OCI-M2 (cell line): ENCODE measurements around the gene PALD1.

Source experiments
- DNase-seq: peaks from one replicate; lab custom pipeline; 2025; ENCODE audit not compliant: unreplicated experiment; lab: John Stamatoyannopoulos, UW

Gene PALD1

DNA sequence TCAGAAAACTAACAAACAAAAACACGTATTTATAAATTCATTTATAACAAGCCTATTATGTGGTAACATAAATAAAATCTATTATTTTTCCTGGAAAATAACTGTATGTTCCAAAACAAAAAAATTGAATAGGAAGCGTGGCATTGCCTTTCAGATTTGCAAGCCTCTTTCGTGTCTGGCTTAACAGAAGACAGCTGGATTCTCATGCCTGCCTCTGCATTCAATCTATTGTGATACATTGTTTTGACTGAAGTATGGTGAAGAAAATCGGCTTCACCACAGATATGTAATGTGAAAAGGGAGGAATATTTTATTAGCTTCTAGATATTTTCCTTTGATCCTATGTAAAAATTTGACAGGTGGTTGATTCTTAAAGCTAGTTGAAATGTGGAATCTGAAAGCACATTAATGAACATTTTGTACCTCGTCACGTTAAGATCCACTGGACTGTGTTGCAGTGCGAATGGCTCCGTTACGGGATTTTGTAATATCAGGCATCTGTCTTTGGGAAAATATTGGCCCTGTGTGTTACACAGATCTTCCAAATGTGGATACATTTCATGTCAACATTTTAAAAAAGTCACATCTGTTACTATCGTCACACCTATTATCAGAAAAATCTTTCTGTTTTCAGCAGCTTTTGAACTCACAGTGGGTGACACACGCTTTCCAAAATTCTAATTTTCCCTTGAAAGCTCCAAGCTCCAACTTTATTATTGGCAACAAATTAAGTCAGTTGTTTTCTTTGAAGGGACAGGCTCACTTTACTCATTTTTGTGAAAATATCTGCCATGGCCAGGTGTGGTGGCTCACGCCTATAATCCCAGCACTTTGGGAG, 26.2 kb downstream of the PALD1 start:
- no peak for DNase-seq

DNA sequence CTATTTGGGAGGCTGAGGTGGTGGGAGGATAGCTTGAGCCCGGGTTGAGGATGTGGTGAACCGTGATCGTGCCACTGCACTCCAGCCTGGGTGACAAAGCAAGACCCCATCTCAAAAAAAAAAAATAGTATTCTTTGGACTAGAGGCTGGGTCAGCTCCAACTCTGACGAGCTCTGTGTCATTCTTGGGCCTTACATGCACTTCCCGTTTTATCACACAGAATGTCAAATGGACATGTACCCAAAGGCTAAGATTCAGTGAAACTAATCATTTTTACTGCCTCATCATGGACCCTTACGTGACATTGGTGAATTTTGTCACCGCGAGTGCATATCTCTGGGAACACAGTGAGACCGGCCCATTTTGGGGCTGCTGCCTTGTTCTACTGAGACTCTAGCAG, 27.3 kb downstream of the PALD1 start:
- no peak for DNase-seq

DNA sequence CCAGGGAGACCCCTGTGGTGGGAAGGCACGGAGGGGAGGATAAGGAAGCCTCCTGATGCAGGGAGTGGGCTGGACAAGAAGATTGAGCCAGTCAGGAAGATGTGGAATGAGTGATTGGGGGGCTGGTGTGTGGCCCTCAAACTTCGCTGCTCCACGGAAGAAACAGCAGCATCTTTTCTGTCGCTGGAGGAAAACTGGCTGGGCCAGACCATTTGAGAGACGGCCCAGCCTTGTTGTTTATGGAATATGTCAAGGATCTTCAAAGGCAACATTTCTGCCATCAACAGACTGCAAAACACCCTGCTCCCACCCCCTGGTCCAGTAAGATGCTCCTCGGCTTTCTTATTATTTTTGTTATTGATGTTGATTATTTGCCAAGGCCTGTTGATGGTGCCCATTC, 29.4 kb downstream of the PALD1 start:
- no peak for DNase-seq

DNA sequence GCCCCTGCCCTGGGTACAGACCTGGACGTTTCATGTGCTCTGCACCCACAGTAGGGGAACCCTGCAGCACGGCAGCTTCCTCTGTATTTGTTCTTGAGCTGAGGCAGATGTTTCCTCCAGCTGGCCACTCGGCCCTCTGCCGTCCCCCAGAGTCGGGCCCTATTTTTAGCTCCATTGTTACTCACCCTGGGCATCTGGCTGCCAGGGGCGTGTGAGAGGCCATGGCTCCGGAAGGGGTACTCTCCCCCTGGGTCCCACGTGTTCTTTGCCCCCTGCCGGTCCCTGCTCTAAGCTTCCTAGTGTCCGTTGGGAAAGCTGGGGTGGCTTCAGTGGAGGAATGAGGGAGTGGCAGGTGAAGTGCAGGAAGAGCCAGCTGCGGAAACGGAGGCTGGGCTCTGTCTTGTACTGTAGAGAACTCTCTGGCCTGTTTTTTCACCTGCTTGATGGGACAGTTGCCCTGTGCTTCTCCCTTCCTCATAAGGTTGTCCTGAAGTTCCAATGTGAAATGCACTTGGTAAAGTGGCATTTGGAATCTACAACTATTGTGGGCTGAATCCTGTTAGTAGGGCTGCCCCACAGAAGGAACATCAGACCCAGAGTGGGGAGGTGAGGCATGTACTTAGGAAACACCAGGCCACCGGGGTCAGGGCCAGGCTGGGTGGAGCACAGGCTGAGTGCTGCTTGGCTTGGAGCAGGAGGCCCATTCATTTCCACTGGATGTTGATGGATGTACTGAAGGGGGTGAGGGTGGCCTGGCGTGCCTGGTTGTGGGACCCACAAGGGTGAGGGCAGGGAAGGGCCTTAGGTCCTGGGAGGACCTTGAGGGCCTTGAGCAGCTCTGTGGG, 30.6 kb downstream of the PALD1 start:
- DNase-seq = no peak

DNA sequence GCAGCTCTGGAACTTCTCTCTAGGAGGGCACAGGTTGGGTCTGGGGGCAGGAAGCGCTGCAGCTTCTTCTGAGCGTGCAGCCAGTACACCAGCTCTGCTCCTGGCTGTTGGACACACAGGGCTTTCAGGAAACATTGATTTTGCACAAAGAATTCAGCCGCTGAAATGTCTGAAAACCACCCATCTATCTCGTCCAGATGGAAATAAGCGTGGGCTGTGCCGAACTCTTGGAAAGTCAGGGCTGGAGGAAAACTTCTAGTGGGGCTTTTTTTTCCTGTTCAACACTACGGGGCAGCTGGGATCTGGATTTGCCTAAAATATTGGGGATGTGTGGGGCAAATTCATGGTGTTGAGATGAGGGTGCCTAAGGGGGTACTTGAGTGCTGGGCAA, 31.2 kb downstream of the PALD1 start:
- no peak for DNase-seq

DNA sequence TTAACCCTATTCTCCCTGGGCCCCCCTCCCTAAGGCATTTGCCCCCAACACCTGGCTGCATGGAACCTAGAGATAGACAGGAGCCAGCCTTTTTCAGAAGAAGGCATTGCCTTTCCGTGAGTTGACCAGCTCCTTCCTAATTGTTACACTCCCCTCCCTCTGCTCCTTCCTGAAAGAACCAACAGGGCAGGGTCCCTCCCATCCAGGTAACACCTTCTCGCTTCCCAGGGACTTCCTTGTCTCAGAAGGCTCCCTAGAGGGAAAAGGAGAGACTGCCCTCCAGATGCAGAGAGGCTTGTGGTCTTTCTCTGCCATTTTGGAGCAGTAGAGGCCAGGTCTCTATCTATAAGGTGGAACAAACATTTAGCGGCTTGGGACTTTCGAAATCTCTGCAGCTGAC, 31.9 kb downstream of the PALD1 start:
- DNase-seq = no peak

DNA sequence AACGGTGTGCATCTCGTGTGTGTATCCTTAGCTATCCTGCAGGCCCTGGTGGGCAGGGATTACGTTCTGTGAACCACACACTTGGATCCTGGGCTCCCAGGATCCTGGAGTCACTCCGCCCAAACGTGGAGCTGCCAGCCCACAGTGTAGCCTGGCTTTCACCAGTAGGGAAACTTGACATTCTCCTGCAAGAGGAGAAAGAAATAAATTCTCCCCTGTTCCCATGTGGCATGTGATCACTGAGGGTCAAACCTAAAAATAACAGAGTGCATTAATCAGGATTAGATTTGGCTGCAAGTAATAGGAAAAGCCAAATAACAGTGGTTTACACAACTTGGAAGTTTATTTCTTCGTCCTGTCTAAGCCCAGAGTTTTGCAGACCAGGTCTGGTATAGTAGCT, 32.3 kb downstream of the PALD1 start:
- DNase-seq = no peak

DNA sequence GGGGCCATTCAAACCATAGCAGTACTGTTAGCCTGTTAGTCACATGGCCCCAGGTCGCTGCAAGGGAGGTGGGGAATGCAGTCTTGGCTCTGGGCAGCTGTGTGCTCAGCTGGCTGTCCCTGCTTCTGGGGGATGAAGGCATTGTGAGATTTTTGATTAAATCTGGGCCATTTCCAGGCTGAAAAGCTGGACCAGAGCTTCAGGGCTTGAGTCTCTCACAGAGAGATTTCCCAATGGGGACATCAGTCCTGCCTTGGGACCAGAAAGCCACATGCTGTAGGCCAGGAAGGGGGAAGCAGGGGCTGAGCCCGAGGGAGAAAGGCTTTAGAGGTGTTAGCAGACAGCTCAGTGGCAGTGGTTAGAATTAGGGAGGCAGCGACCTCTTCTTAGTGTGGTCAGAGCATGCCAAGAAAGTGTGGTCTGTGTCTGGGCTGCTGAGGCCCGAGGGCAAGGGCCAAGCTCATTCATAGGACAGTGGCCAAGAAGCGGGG, 33.6 kb downstream of the PALD1 start:
- no peak for DNase-seq

DNA sequence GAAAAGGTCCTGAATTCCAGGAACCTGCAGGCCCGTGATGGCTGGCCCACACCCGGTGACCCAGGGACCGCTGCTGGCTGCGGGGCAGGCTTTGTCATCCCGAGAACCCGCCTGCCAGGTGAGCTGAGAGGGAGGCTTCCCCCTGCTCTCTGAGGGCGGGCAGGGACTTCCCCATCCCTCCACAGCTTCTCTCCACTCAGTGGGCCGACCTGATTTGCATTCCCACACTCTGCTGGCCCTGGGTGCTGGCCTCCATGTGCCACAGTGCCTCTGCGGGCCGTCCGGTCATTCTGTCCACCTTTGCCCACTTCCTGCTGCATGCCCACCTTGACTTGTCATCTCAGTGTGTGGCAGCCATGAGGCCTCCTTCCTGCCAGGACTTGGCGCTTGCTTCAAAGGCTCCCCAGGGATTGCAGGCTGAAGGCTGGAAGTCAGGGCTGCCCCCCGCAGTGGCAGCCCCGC, 35.3 kb downstream of the PALD1 start:
- no peak for DNase-seq

DNA sequence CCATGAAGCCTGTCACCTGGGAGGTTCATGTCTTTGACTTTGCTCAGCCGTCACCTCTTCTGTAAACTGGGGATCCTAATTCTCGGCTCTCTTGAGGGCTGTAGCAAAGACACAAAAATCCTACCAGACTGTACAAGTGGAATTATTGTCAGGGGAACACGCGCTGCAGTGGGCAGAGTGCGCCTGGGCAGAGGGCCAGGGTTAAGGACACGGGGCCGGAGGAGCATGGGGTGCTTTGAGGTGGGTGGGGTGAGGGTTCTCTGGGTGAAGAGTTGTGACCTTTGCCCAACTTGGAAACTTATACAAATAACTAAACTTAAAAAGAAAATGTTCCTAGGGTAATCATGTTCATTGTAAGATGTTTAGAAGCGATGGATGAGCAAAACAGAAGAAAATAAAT, 36.0 kb downstream of the PALD1 start:
- no peak for DNase-seq

DNA sequence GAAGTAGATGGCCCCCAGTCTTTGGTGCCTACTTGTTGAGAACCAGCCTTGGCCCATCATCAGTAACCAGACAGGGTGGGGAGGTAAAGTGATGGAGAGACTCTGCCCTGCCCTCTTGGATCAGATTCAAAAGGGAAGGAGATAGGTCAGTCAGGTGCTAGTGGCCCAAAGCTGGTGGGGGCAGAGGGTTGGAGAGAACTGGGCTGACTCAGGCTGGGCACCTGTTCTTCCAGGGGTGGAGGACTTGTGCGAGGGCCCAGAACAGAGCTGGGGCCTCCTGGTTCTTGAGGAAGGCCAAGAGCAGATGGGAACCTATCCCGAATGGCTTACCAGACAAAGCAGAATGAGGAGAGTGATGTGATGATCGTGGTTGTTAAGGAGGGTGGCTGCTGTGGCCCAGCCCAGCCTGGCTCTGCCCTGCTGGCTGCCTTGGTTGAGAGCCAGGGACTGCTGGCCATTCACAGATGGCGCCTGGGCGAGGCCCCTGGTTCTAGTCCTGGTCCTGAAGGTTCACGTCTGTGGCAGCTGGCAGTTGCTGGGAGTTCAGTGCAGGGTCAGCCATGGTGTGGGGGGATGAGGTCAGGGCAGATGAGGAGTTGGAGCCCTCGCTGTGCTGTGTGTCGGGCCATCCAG, 36.6 kb downstream of the PALD1 start:
- DNase-seq = no peak

DNA sequence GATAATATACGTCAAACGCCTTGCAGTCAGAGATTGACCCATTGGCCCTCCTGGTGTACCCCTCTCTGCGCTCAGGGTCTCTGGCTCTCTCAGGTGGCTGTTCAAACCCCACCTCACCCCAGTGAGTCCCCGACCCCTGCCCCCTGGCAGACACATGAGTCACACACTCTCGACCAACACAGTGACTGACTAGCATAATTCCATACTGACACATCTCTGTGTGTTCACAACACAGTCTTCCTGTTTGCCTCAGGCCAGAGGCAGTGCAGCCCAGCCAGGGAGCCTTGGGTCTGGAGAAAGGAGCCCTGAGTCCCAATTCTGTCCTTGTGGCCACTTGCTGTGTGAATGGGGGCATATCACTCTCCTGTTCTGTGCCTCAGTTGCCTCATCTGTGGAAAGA, 40.1 kb downstream of the PALD1 start:
- no peak for DNase-seq

DNA sequence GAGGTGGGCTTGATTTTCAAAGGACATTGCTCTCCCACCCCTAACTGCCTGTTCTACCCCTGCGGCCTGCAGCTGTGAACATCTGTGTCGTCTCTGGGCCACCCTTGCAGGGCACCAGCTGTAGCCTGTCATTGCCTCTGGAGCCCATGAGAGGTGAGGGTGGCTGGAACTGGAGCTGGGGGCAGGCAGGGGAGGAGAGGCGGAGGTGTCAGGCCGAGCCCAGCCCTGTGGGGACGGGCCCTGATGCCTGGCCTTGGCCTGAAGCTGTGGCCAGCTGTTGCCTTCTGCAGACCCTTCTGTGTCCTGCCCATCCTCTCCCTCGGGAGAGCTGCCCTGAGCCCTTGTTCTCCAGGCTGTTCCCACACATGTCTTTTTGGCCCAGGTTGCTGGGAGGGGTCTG, 44.5 kb downstream of the PALD1 start:
- no peak for DNase-seq

DNA sequence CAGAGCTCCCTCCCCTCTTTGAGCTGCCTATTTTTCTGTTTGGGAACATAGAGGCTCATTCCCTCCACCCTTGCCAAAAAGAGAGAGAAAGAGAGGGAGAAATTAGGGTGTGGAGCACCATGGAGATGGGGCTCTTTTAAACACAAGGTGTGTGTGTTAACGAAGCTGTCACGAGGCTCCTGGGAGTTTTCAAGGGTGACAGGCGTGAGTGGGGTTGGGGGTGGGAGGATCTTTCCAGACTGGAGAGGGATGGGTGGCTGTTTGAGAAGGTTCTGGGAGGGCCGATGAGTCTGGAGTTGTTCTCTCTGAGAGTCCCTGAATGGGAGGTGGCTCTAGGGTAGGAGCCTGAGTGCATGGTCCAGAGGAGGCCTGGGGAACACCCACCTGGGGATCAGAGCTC, 45.0 kb downstream of the PALD1 start:
- DNase-seq = no peak

DNA sequence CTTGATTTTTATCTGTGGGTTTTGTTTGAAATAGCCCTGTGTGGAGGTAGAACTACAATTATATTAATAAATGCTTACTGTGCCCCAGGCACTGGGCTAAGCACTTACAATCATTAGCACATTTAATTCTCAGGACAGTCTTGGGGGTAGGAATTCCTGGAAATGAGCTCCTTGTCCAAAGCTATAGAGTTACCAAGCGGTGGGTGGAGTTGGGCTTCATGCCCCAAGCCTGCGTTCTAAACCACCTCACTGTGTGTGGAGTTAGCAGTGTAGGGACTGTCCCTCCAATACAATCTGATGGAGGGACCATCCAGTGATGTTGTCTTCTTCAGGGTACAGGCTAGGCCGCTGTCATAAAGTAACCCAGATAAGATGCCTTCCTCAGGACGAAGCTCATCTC, 49.7 kb downstream of the PALD1 start:
- DNase-seq = no peak

DNA sequence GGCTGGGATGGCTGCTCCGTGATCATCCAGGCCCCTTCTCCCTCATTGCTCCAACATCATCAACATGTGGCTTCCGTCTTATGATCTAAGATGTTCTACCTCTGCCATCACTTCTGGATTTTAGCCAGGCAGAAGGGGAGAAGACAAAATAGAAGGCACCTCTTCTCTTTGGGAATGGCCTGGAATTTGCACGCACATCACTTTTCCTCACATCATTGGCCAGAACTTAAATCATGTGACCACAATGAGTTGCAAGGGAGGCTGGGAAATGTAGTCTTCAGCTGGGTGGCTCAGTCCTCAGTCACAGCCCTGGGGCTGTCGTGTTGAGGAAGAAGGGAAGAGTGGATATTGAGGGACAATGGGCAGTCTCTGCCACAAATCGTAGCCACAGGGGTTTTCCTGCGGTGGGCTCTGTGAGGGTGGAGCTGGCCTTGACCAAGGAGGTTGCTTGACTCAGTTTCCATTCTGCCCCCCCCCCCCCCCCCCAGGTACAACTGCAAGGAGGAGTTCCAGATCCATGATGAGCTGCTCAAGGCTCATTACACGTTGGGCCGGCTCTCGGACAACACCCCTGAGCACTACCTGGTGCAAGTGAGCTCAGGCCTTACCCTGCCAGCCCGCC, 50.3 kb downstream of the PALD1 start:
- no peak for DNase-seq

DNA sequence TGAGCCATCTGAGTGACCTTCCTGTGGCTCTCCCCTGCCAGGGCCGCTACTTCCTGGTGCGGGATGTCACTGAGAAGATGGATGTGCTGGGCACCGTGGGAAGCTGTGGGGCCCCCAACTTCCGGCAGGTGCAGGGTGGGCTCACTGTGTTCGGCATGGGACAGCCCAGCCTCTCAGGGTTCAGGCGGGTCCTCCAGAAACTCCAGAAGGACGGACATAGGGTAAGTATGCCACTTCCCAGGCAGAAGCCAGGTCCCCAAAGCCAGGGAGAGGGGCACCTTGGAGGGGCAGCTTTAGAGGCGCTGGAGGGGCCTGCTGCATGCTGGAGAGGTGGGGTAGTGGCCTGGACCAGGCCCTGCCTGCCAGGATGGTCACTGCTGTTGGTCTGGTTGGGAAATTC, 51.3 kb downstream of the PALD1 start:
- DNase-seq = no peak

DNA sequence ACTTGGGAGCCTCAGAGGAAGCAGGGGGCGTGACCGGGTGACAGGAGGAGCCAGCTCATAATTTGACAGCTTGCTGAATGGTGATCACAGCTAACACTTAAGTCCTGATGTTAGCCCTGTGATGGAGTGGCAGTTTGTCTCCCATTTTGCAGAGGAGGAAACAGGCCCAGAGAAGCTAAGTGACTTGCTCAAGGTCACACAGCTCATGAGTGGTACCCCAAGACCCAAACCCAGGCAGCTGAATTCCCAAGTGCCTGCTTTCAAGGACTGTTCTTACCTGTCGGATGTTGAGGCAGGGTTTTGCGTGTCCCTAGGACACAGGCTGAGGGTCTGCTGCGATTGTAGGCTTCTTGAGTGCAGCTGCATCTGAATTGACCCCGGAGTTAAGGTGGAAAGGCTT, 51.7 kb downstream of the PALD1 start:
- DNase-seq = no peak

DNA sequence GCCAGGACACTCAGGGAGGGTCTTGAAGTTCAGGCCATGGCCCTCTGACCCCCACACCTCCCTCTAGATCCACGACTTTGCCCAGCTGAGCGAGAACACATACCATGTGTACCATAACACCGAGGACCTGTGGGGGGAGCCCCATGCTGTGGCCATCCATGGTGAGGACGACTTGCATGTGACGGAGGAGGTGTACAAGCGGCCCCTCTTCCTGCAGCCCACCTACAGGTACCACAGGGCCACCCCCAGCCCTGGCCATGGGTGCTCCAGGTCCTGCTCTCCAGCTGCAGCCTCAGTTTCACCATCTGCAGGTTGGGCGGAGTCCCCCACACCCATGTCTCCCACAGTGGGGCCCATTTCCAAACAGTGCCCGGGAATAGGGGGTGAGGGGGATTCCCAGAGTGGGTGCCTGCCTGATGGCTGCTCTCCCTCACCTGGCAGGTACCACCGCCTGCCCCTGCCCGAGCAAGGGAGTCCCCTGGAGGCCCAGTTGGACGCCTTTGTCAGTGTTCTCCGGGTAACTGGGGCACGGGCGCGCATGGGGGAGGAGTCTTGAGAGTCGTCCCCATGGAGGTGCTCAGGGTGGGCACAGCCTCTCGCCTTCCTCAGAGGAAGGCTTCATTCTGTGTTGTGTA, 54.1 kb downstream of the PALD1 start:
- no peak for DNase-seq

DNA sequence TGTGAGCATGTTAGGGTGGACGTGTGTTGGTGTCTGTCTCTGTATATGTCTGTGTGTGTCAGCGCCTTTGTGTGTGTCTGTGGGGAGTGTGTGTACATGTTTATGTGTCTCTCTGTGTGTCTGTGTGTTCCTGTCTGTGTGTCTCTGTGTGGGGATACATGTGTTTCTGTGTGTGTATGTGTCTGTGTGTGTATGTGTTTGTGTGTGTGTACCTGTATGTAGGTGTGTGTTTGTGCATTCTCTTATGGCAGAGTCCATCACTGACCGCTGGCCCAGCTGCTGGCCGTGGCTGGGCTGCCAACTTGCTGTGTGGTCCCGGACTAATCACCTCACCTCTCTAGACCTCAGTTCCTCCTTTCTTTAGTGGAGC, 54.6 kb downstream of the PALD1 start:
- no peak for DNase-seq

DNA sequence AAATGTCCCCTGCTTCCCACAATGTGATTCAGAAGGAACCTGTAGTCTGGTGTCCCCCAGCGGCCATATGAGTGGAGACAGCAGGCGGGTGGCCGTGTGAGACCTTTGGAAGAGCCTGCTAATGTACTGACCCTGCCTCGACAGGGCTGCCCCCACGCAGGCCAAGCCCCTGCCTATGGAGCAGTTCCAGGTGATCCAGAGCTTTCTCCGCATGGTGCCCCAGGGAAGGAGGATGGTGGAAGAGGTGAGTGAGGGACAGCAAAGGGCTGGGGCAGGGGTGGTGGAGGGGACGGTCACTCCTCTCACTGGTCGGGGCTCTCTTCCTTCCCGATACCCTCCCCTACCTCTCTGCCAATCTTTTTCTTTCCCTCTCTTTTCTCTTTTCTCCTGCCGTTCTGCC, 55.7 kb downstream of the PALD1 start:
- DNase-seq = no peak
